ENCODE data around the gene MROH7. TPM values are rescaled to one million over a fixed set of nuclear protein-coding genes. Genes with fewer than 3 reads are reported as not detected.

MROH7 gene
- polyA plus RNA-seq, 3 donors, result 1.1 TPM; not detected in 2

DNA sequence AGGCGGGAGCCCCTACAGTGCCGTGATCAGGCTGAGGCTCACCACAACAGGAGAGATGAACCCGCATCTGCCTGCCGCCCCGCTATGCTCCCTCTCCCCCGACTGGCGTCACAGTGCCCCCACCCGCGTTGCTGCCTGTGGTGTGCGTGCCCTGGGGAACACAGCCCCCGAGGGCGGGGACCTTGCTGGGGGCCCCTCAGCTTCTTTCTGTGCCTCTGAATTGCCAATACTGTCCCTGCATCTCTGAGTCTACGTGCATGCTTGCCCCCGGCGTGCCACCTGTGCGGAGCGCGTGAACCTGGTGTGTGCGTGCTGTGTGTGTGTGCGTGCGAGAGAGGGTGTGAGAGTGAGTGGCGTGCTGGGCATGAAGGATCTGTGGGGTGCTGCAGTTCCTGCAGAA lies 112.5 kb downstream of the MROH7 start:
- H3K9me3 ChIP-seq (replicated peaks in 1 of 2; ENCODE audit: control insufficient read depth in 1 of 2, insufficient read depth in 1 of 2, low read length in 2 of 2), result no peaks in the 10 kb centered on the region
- 94% methylated on average over 22 of the region's 22 CpGs for whole genome bisulfite sequencing (ENCODE audit: insufficient coverage)
- DNase-seq, result no peak
- no peaks in the 10 kb centered on the region for H4K20me1 ChIP-seq (ENCODE audit: insufficient read depth, low read length)
- intact Hi-C loops (cut with micrococcal nuclease), result no loop called here
- no peaks in the 10 kb centered on the region for H3K27me3 ChIP-seq (ENCODE audit: control insufficient read depth in 2 of 2, insufficient read depth in 2 of 2, low read length in 2 of 2)
- Mint-ChIP-seq H3K4me1 (no peaks in the 10 kb centered on the region), H3K36me3 (peaks cover 20 to 25% of the 10 kb centered on the region in 2 donors), H3K4me3 (no peak overlapping the region), H3K27me3 (ENCODE audit: low read depth in 3 of 3) (peaks cover 2% of the 10 kb centered on the region in 3 donors), H3K9me3 (no peaks in the 10 kb centered on the region), H3K27ac (no peak overlapping the region)
- no peak overlapping the region for H2AFZ ChIP-seq (ENCODE audit: insufficient read depth, low read depth, low read length, poor library complexity, severe bottlenecking)
- peaks cover 14 to 30% of the 10 kb centered on the region in 2 donors for H3K36me3 ChIP-seq (replicated peaks in 1 of 2; ENCODE audit: control insufficient read depth in 1 of 2, insufficient read depth in 2 of 2, low read length in 2 of 2)
- H3K4me3 ChIP-seq (replicated peaks in 1 of 3; ENCODE audit: low read depth in 2 of 3, low read length in 3 of 3), result no peak overlapping the region
- no peak overlapping the region for H3K4me2 ChIP-seq (replicated peaks; ENCODE audit: extremely low read depth, low read length, poor library complexity, severe bottlenecking)
- no peak overlapping the region for H3K27ac ChIP-seq (ENCODE audit: low read depth in 1 of 2, low read length in 2 of 2)
- TF ChIP-seq, protein P1, sequence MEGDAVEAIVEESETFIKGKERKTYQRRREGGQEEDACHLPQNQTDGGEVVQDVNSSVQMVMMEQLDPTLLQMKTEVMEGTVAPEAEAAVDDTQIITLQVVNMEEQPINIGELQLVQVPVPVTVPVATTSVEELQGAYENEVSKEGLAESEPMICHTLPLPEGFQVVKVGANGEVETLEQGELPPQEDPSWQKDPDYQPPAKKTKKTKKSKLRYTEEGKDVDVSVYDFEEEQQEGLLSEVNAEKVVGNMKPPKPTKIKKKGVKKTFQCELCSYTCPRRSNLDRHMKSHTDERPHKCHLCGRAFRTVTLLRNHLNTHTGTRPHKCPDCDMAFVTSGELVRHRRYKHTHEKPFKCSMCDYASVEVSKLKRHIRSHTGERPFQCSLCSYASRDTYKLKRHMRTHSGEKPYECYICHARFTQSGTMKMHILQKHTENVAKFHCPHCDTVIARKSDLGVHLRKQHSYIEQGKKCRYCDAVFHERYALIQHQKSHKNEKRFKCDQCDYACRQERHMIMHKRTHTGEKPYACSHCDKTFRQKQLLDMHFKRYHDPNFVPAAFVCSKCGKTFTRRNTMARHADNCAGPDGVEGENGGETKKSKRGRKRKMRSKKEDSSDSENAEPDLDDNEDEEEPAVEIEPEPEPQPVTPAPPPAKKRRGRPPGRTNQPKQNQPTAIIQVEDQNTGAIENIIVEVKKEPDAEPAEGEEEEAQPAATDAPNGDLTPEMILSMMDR (IDR thresholded peaks at IDR 0.05), result no peak
- no peak overlapping the region for H3K9ac ChIP-seq (ENCODE audit: insufficient read depth, low read length, poor library complexity, severe bottlenecking)
- H3K4me1 ChIP-seq (ENCODE audit: control insufficient read depth in 1 of 2, insufficient read depth in 2 of 2, low read length in 2 of 2), result no peaks in the 10 kb centered on the region
- H3K79me2 ChIP-seq (ENCODE audit: insufficient read depth, low read length), result no peaks in the 10 kb centered on the region

DNA sequence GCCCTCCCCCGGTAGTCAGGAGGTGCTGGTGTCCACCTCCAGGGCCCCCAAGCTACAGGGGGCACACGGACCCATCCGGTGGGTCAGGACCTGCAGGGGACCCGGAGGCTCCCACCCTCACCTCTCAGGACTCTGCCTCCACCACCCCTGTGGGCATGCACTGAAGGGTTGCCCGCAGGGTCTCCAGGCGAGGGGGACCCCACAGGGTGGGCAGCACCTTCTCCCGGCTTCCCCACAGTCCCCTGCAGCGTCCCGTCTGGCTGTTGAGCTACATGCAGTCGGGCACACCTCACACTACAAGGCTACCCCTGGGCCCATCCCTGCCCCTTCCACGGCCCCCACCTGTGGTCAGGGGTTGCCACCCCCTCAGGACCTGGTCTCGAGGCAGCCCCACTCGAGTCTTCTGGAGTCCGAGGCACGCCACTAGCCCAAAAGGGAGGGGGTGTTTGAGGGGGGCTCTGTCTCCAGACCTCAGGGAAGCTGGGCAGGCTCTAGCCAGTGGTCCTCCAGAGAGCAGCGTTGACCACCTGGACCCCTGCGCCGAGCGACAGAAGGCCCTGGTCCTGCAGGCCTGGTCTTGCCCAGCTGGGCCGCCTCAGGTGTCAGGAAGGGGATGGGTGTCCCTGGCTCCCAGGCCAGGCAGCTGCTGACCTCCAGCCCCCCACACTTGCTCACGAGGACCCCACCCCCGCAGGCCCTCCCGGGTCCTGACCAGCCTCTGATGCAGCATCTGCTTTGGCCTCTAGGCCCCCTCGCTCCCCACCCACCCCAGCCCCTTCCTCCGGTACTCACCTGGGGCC lies 113.1 kb downstream of the MROH7 start:
- no peaks in the 10 kb centered on the region for H3K4me1 Mint-ChIP-seq
- H3K27me3 Mint-ChIP-seq (ENCODE audit: low read depth in 3 of 3), result peaks cover 0 to 2% (median 2%) of the 10 kb centered on the region in 3 donors
- Histone ChIP-seq H3K9me3 (replicated peaks in 1 of 2; ENCODE audit: control insufficient read depth in 1 of 2, insufficient read depth in 1 of 2, low read length in 2 of 2) (no peaks in the 10 kb centered on the region), H3K4me2 (replicated peaks; ENCODE audit: extremely low read depth, low read length, poor library complexity, severe bottlenecking) (no peak overlapping the region), H3K36me3 (replicated peaks in 1 of 2; ENCODE audit: control insufficient read depth in 1 of 2, insufficient read depth in 2 of 2, low read length in 2 of 2) (peaks cover 14 to 33% of the 10 kb centered on the region in 2 donors), H3K27me3 (ENCODE audit: control insufficient read depth in 2 of 2, insufficient read depth in 2 of 2, low read length in 2 of 2) (no peaks in the 10 kb centered on the region), H3K4me3 (replicated peaks in 1 of 3; ENCODE audit: low read depth in 2 of 3, low read length in 3 of 3) (no peak overlapping the region), H4K20me1 (ENCODE audit: insufficient read depth, low read length) (no peaks in the 10 kb centered on the region), H3K9ac (ENCODE audit: insufficient read depth, low read length, poor library complexity, severe bottlenecking) (no peak overlapping the region), H3K4me1 (ENCODE audit: control insufficient read depth in 1 of 2, insufficient read depth in 2 of 2, low read length in 2 of 2) (no peaks in the 10 kb centered on the region), H2AFZ (ENCODE audit: insufficient read depth, low read depth, low read length, poor library complexity, severe bottlenecking) (no peak overlapping the region), H3K79me2 (ENCODE audit: insufficient read depth, low read length) (no peaks in the 10 kb centered on the region), H3K27ac (ENCODE audit: low read depth in 1 of 2, low read length in 2 of 2) (no peak overlapping the region)
- no peak for DNase-seq
- no peaks in the 10 kb centered on the region for H3K9me3 Mint-ChIP-seq
- no peak overlapping the region for H3K27ac Mint-ChIP-seq
- intact Hi-C loops (cut with micrococcal nuclease), result no loop called here
- TF ChIP-seq, protein P1 (IDR thresholded peaks at IDR 0.05), result no peak
- 96% methylated on average over 16 of the region's 25 CpGs for WGBS (ENCODE audit: insufficient coverage)
- peaks cover 23 to 27% of the 10 kb centered on the region in 2 donors for H3K36me3 Mint-ChIP-seq
- H3K4me3 Mint-ChIP-seq, result no peak overlapping the region
